HG03097 (cell line): ENCODE measurements around the gene HOXC11.

ENCODE experiments used
- ATAC-seq: cut with Tn5 transposase; IDR thresholded peaks from one replicate; pipeline ENCODE4 v1.9.1; 2021; ENCODE audit not compliant: unreplicated experiment, low FRiP score

HOXC11 gene

GRCh38 chr12:53972722-53973235 lies at the start of gene HOXC11:
Gene HOXC11, plus strand, starts transcription at chr12:53973126. Its CDS starts 116 bp downstream, at chr12:53973242.
- no peak for ATAC-seq

- no peak for ATAC-seq
Observed at GRCh38 chr12:53924521-53925405, 48.2 kb upstream of the HOXC11 start.

GRCh38 chr12:53927220-53928029 lies 45.5 kb upstream of the HOXC11 start:
- no peak for ATAC-seq

- ATAC-seq: no peak
Observed at GRCh38 chr12:53928054-53928835, 44.7 kb upstream of the HOXC11 start.

- ATAC-seq: no peak
Observed at GRCh38 chr12:53929527-53929926, 43.4 kb upstream of the HOXC11 start.

GRCh38 chr12:53930591-53931255 lies 42.2 kb upstream of the HOXC11 start:
- ATAC-seq: no peak

- no peak for ATAC-seq
Observed at GRCh38 chr12:53931844-53932581, 40.9 kb upstream of the HOXC11 start.

- ATAC-seq: no peak
Observed at GRCh38 chr12:53932915-53933314, 40.0 kb upstream of the HOXC11 start.

GRCh38 chr12:53935383-53936341 lies 37.3 kb upstream of the HOXC11 start:
- ATAC-seq: no peak

GRCh38 chr12:53937099-53937498 lies 35.8 kb upstream of the HOXC11 start:
- ATAC-seq: no peak

- ATAC-seq: no peak
Observed at GRCh38 chr12:53937596-53938325, 35.2 kb upstream of the HOXC11 start.

- no peak for ATAC-seq
Observed at GRCh38 chr12:53938326-53939140, 34.4 kb upstream of the HOXC11 start, which contains the start of gene HOXC13. Gene HOXC13, plus strand, starts transcription at chr12:53938831. Its CDS starts 76 bp downstream, at chr12:53938907.

GRCh38 chr12:53939141-53940108 lies 33.5 kb upstream of the HOXC11 start:
- no peak for ATAC-seq

GRCh38 chr12:53940443-53941014 lies 32.4 kb upstream of the HOXC11 start:
- no peak for ATAC-seq

GRCh38 chr12:53941187-53941586 lies 31.7 kb upstream of the HOXC11 start:
- ATAC-seq: no peak
